ENCODE measurements around the gene GAD1. TPM values are rescaled to one million over a fixed set of nuclear protein-coding genes. Genes with fewer than 3 reads are reported as not detected.

GAD1 gene
- polyA plus RNA-seq, 10 donors, result 0.28 to 2.8 (median 0.79) TPM

- peak in 1 of 3 donors; percentile 50 for DNase-seq
Measured at GRCh38 chr2:170817093-170818035, 677 bp downstream of the GAD1 start.

- DNase-seq, result peak in 1 of 3 donors; percentile 6
Measured at GRCh38 chr2:170818036-170818751, 1.5 kb downstream of the GAD1 start.

DNA sequence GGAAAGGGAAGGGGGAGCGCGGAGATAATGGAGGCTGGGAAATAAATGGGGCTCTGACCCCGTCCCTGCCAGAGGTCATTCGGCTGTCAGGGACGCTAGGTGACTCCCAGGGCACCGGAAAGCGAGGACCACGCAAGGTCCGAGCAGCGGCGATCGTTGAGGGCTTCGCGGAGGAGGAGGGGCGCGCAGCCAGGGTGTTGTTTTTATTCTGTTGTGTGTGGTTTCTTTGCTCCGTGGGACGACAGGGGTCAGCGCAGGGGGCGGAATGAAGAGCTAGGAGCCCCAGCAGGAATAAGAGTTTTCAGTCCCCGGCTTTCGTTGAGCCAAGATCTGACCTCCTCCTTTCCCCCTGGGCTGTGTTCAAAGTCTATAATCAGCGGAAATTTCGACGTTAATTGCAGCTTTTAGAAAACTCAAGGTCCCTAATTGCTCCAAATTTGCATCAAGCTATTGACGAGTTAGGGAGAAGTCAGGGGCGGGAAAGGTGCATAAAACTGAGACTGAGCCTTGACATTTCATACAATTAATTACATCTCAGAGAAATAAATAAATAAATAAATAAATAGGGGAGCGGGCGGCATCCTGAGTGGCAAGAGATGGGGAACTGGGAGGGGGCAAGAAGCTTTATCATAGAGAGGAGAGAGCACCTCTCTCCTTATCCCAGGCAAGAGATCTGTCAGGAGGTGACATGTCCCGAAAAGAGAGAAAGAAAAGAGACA lies 2.2 kb downstream of the GAD1 start:
- DNase-seq, result no peak

- peak in 1 of 3 donors; percentile 13 for DNase-seq
Measured at GRCh38 chr2:170819680-170820664, 3.3 kb downstream of the GAD1 start.

- DNase-seq, result no peak
Measured at GRCh38 chr2:170820757-170821530, 4.3 kb downstream of the GAD1 start.

DNA sequence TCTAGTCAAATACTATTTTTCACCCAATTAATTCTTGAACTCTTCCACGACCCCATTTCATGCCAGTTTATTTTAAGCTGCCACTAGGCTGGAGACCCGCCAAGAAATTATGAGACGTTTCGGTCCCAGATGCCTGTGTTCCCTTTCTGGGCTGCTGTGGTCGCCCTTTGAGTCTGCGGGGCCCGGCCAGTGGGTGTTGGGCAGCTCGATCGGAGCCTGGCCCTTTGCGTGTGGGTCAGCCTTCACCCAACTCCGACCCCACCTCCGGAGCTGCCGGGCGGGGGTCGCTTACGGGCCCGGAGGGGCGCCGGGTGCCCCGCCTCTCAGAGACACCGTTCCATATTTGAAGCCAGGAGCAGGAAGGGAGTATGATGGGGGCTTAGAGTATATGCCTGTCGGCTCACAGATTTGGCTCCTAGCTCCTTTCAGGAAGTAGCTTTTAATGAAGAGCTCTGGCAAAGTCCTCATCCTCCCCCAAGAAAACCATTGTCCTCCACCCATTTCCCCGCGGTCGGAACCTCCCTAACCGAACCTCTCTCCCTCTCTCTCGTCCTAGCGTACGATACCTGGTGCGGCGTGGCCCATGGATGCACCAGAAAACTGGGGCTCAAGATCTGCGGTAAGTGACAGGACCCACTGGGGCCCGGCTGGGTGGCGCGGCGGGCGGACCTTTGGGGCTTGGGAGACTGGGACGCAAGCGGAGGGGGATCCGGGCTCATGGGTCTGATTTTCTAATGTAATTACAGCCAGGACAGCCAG lies 5.0 kb downstream of the GAD1 start:
- peak in 1 of 3 donors; percentile 7 for DNase-seq

DNA sequence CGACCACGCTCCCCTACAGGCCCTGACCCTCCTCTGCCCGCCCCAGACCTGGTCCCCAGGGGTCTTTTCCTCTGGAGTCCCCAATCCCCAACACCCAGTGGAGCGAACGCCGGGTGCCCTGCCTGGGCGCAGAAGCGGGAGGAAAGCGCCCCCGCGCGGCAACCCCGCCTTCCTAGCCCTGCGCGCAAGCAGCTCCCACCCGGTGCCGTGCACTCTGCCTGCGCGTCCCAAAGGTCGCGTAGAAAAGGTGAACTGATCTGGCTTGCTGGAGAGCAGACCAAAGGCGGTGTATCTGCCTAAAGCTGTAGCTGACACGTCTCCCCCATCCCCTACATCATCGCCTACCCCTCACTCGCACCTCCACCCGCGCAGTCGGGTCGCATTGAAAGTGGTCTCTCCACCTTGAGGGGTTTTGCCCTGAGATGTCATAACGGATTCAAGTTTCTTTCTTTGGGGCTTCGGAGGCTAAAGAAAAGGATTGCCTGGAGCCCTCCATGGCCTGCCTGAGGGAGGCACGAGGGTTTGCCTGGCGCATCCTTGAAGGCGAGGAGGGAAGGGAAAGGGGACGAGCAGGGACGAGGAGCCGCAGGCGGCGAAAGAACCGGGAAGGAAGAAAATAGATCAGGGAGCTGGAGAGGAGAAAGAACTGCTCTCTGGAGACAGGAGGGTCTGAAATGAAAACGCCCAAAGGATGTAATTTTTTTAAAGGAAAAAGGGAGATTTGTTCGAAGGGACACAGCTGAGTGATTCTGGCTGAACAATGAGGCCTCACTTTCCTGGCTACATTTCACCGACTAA lies 5.8 kb downstream of the GAD1 start:
- DNase-seq, result peak in 1 of 3 donors; percentile 18

DNA sequence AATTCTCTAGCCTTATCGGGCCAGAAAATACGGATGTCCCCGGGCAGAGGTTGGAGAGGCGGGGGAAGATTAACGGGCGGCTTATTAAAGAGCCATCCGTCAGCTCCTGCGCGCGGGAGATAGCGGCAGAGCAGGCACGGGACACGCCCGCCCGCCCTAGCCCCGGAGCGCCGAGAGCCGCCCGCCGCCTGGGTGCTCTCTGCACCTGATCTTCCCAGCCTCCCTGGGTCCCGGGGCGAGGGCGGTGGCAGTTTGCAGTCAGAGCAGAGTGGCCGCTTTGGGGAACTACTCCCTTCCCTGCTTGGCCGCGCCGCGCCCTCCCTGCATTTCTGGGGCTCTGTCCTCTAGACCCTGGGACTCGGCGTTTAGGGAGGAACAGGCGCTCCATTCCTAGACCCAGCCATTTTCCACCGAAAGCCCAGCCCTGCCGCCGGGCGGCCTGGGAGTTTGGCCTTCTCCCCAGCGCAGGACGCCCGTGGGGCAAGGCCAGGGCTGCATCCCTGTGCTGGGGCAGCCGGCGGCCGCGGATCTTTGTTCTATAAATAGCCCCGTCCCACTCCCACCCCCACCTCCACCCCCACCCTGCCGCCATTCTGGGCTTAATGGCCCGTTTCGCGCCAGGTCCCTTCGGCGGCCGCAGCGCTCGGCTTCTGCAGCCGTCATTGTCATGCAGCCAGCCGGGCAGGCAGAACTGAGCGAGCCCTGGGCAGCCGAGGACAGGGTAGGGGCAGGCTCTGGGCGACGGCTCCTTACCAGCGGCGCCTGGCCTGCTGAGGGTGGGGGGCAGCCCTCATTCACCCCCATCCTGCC lies 6.6 kb downstream of the GAD1 start:
- peak in 1 of 3 donors; percentile 28 for DNase-seq

GRCh38 chr2:170823898-170824215 lies 7.2 kb downstream of the GAD1 start:
- peak in 1 of 3 donors; percentile 8 for DNase-seq

- peak in 1 of 3 donors; percentile 8 for DNase-seq
Measured at GRCh38 chr2:170824526-170825015, 7.9 kb downstream of the GAD1 start.

DNA sequence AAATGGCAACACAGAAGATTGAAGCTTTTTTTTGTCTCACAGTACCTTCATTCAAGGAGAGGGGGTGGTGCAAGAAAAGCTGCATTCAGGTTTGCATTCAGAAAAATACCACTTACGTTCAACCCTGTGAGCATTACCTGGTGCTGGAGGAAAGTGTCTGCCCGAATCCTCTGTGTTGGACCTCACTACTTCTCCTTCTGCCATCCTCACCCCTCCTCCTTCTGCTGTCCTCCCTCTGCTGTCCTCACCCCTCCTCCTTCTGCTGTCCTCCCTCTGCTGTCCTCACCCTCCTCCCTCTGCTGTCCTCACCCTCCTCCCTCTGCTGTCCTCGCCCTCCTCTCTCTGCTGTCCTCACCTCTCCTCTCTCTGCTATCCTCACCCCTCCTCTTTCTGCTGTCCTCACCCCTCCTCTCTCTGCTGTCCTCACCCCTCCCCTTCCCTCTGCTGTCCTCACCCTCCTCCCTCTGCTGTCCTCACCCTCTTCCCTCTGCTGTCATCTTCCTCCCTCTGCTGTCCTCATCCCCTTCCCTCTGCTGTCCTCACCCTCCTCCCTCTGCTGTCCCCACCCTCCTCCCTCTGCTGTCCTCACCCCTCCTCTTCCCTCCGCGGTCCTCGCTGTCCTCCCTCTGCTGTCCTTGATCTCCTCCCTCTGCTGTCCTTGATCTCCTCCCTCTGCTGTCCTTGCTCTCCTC lies 11.3 kb downstream of the GAD1 start:
- DNase-seq, result no peak

DNA sequence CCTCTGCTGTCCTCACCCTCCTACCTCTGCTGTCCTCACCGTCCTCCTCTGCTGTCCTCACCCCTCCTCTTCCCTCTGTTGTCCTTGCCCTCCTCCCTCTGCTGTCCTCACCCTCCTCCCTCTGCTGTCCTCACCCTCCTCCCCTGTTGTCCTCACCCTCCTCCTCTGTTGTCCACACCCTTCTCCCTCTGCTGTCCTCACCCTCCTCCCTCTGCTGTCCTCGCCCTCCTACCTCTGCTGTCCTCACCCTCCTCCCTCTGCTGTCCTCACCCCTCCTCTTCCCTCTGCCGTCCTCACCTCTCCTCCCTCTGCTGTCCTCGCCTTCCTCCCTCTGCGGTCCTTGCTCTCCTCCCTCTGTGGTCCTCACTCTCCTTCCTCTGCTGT lies 11.8 kb downstream of the GAD1 start:
- no peak for DNase-seq

- no peak for DNase-seq
Measured at GRCh38 chr2:170829036-170829435, 12.3 kb downstream of the GAD1 start.

- DNase-seq, result no peak
Measured at GRCh38 chr2:170830166-170830565, 13.5 kb downstream of the GAD1 start.

GRCh38 chr2:170831115-170831514 lies 14.4 kb downstream of the GAD1 start:
- no peak for DNase-seq

- DNase-seq, result no peak
Measured at GRCh38 chr2:170836027-170836426, 19.3 kb downstream of the GAD1 start.

DNA sequence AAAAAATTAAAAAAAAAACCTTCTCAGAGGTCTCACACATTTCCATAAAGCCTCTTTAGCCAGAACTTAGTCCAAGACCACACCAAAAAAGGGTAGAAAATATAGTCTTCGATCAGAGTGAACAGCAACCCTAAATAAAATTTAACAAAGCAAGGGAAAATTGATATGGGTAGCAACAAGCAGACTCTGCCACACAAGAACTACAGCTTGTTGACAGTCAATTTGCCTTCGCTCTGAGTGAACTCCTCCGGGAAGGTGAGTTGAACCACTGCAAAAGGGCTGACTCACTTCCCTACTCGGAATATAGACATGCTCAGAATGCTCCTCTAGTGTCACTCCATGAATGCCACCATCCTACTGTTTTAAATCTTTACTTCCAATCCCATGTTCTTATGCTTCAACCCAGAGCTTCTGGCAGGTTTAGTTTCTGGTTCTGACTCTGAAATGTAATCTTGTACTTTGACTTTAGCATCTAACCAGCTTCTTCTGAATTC lies 24.1 kb downstream of the GAD1 start:
- DNase-seq, result no peak

All from muscle of back (tissue), 11 donors.